K562 (cell line): ENCODE data around the gene PSMA2. TPM values are rescaled to one million over a fixed set of nuclear protein-coding genes. Genes with fewer than 3 reads are reported as not detected.

Experiments
- ATAC-seq: fragments of 200-7000 bp; cut with Tn5 transposase; 3 replicates; pipeline ENCODE4 v1.9.1; 2020; ENCODE audit warnings: moderate library complexity
- BruUV-seq: library from RNA; stranded (reverse); fragments of 400-500 nt; replicated peaks from 2 replicates; lab custom pipeline; 2021; lab: Mats Ljungman, UMichigan
- CTCF ChIA-PET: fragments of 300-600 bp; formaldehyde crosslinking; extraction: SDS; loops from one replicate; lab custom pipeline; 2021; ENCODE audit warnings: low intra/inter-chr PET ratio; lab: Yijun Ruan, JAX
- POLR2A ChIA-PET: fragments of 300-600, 350-650 bp; sonication (Branson Sonifier 250); formaldehyde crosslinking; extraction: SDS; loops from one replicate; lab custom pipeline; 2021; ENCODE audit warnings: antibody characterized with exemption, inconsistent platforms; lab: Yijun Ruan, JAX
- DNase-seq, 4 experiments: peaks; one replicate each; pipeline versions ENCODE4 v3.0.0 to v3.0.0-alpha.2; 2011 to 2018; ENCODE audit warnings: low spot score in 3 of 4, mixed read lengths in 3 of 4; ENCODE audit errors: extremely low read depth in 1 of 4
- FAIRE-seq: peaks from 2 replicates; lab custom pipeline; 2011; peaks lifted over from hg19 to GRCh38; lab: Jason Lieb, UNC
- H2AFZ ChIP-seq: 2 replicates; pipeline ENCODE4 v1.6.0; 2011; ENCODE audit warnings: low read depth, low read length, control low read depth, inconsistent platforms
- H3K27ac ChIP-seq: fragments of 200-600 bp; 3 replicates; pipeline ENCODE4 v1.8.0; 2011; ENCODE audit warnings: low read depth, mild to moderate bottlenecking, control low read depth, inconsistent platforms, low read length, moderate library complexity, mixed read lengths; ENCODE audit errors: extremely low read depth
- H3K27me3 ChIP-seq, 2 experiments: fragments of 300-600 bp in 1 of 2; 2 replicates in 1 of 2; 3 replicates in 1 of 2; pipeline versions ENCODE4 v1.6.0 to v1.8.0; 2011; ENCODE audit warnings: inconsistent platforms in 2 of 2, low read length in 2 of 2, mild to moderate bottlenecking in 1 of 2, mixed read lengths in 1 of 2, moderate library complexity in 1 of 2; ENCODE audit not compliant: control insufficient read depth in 2 of 2, insufficient read depth in 2 of 2
- H3K36me3 ChIP-seq: fragments of 300-600 bp; 3 replicates; pipeline ENCODE4 v1.8.0; 2011; ENCODE audit warnings: mild to moderate bottlenecking, low read length, inconsistent platforms; ENCODE audit not compliant: control insufficient read depth, insufficient read depth
- H3K4me1 ChIP-seq, 2 experiments: fragments of 200-600 bp in 1 of 2; replicated peaks in 1 of 2; 2 replicates in 1 of 2; 3 replicates in 1 of 2; pipeline versions ENCODE4 v1.5.1 to v1.8.0; 2011; ENCODE audit warnings: inconsistent platforms in 2 of 2, low read length in 2 of 2, mild to moderate bottlenecking in 1 of 2, mixed read lengths in 1 of 2, moderate library complexity in 1 of 2; ENCODE audit not compliant: control insufficient read depth in 2 of 2, insufficient read depth in 2 of 2
- H3K4me2 ChIP-seq: 2 replicates; pipeline ENCODE4 v1.6.1; 2011; ENCODE audit warnings: low read length, control low read depth, inconsistent platforms, mixed read lengths; ENCODE audit not compliant: insufficient read depth
- H3K4me3 ChIP-seq: fragments of 200-600 bp; sonication (generic), shearing (Covaris generic); 2 replicates; pipeline ENCODE4 v1.5.1; 2016; ENCODE audit warnings: control low read depth, inconsistent platforms
- H3K79me2 ChIP-seq: fragments of 200-600 bp; 3 replicates; pipeline ENCODE4 v1.8.0; 2011; ENCODE audit warnings: low read length, inconsistent platforms; ENCODE audit not compliant: control insufficient read depth, insufficient read depth
- H3K9ac ChIP-seq, 2 experiments: 2 replicates each; pipeline versions ENCODE4 v1.6.0 to v1.6.1; 2011; ENCODE audit warnings: low read depth in 2 of 2, low read length in 2 of 2, control low read depth in 1 of 2, inconsistent platforms in 1 of 2, mild to moderate bottlenecking in 1 of 2, mixed read lengths in 1 of 2; ENCODE audit not compliant: insufficient read depth in 1 of 2
- H3K9me1 ChIP-seq: one replicate; pipeline ENCODE4 v1.6.0; 2011; ENCODE audit warnings: inconsistent platforms, mild to moderate bottlenecking, low read length, moderate library complexity; ENCODE audit not compliant: control insufficient read depth, insufficient read depth
- H3K9me3 ChIP-seq: replicated peaks from 2 replicates; pipeline ENCODE4 v1.5.1; 2011; ENCODE audit warnings: low read depth, low read length, inconsistent platforms; ENCODE audit not compliant: control insufficient read depth, insufficient read depth
- H4K20me1 ChIP-seq: replicated peaks from 2 replicates; pipeline ENCODE4 v1.6.1; 2011; ENCODE audit warnings: low read length, inconsistent platforms, mixed read lengths; ENCODE audit not compliant: control insufficient read depth, insufficient read depth
- HDAC6 ChIP-seq: IDR thresholded peaks from 2 replicates; pipeline ENCODE4 v1.6.1; 2012; ENCODE audit warnings: low read depth, mild to moderate bottlenecking, control low read depth, inconsistent platforms, low read length, moderate library complexity
- HMG20A ChIP-seq: fragments of 450-650 bp; formaldehyde crosslinking; conservative IDR thresholded peaks from 2 replicates; pipeline ENCODE4 v1.4.0; 2020; ENCODE audit warnings: mild to moderate bottlenecking, mixed read lengths
- HNRNPH1 ChIP-seq: fragments of 200-400 bp; formaldehyde crosslinking; optimal IDR thresholded peaks from 2 replicates; pipeline ENCODE3; 2017; ENCODE audit warnings: low read depth, mild to moderate bottlenecking, low read length, moderate library complexity
- MEF2D ChIP-seq: conservative IDR thresholded peaks from 2 replicates; pipeline ENCODE4 v1.6.1; 2016; ENCODE audit warnings: low read depth, missing genetic modification characterization, missing compliant biosample characterization
- NR2C1 ChIP-seq, 2 experiments: fragments of 450-650 bp; IDR thresholded peaks; 2 replicates each; pipeline ENCODE4 v1.6.1; 2017; ENCODE audit warnings: mild to moderate bottlenecking in 2 of 2, antibody characterized with exemption in 1 of 2, inconsistent platforms in 1 of 2, missing compliant biosample characterization in 1 of 2, missing genetic modification characterization in 1 of 2
- RERE ChIP-seq: sonication (generic); formaldehyde crosslinking; IDR thresholded peaks from 2 replicates; pipeline ENCODE4 v1.8.0; 2023; ENCODE audit warnings: missing genetic modification reagents, mild to moderate bottlenecking, borderline replicate concordance
- SPI1 ChIP-seq: IDR thresholded peaks from 2 replicates; pipeline ENCODE4 v1.6.1; 2011; ENCODE audit warnings: low read depth, low read length, control low read depth, borderline replicate concordance
- ZNF347 ChIP-seq: fragments of 450-650 bp; formaldehyde crosslinking; IDR thresholded peaks from 2 replicates; pipeline ENCODE4 v1.4.0; 2020; ENCODE audit warnings: low read depth, mild to moderate bottlenecking, moderate library complexity
- ZNF57 ChIP-seq: fragments of 450-650 bp; formaldehyde crosslinking; IDR thresholded peaks from 2 replicates; pipeline ENCODE4 v1.4.0; 2020; ENCODE audit warnings: mild to moderate bottlenecking, moderate library complexity
- WGBS: fragments of 100-300 bp; shearing (Covaris generic); methylation state at CpG from one replicate; pipeline ENCODE4 v1.1.6; 2016; ENCODE audit warnings: low coverage, mixed read lengths; ENCODE audit not compliant: insufficient coverage; ENCODE audit errors: missing lambda C conversion rate; 5-methylcytosine and 5-hydroxymethylcytosine counted together
- in situ Hi-C: fragments of 300-500 bp; cut with MboI; formaldehyde crosslinking; loops from 4 replicates; pipeline ENCODE4 v1.15.0; 2018; ENCODE audit warnings: inconsistent platforms, mixed read lengths
- intact Hi-C: fragments of 100-400 bp; cut with micrococcal nuclease; formaldehyde crosslinking; loops from 2 replicates; pipeline ENCODE4 v1.14.2; 2022
- polyA plus RNA-seq, 8 experiments: library from polyadenylated mRNA; depleted of rRNA in 4 of 8; stranded (reverse) in 5 of 8; unstranded in 3 of 8; fragments of >200 nt; fragmentation: Nextera tagmentation in 2 of 8; fragmentation: Illumina TruSeq in 1 of 8; extraction: Ambion mirVana in 2 of 8; extraction: Trizol in 1 of 8; gene quantifications; 2 replicates each; pipeline versions ENCODE4 v1.2.1 to v1.2.3, GENCODE V29; 2011 to 2014; ENCODE audit warnings: inconsistent platforms in 1 of 8, missing spikeins in 1 of 8
- total RNA-seq, 7 experiments: library from RNA; depleted of rRNA in 6 of 7; stranded (reverse); fragments of >200 nt in 6 of 7; fragmentation: Illumina TruSeq in 2 of 7; extraction: Trizol in 2 of 7; gene quantifications; 2 replicates each; pipeline versions ENCODE4 v1.2.1 to v1.2.3, GENCODE V29; 2011 to 2021; ENCODE audit warnings: low replicate concordance in 1 of 7

Gene PSMA2
- total and polyA plus RNA-seq, 9 of the 15 experiments (the other 6 are each of a cell fraction or from before 2014, with no cell fraction given) = 91.7 to 1,070 (median 213) TPM

GRCh38 chr7:42981601-42982000 is 49.6 kb upstream of the PSMA2 start:
- intact Hi-C loops = no loop called here

More at GRCh38 chr7:42981601-42982000, 49.6 kb upstream of the PSMA2 start:
- TF ChIP-seq ZNF57 (CRISPR knock-in tag) = no peak
- no peak for TF ChIP-seq HDAC6
- TF ChIP-seq MEF2D (tag) = no peak
- no peak for TF ChIP-seq RERE
- no peak for TF ChIP-seq ZNF347
- no peak for TF ChIP-seq HNRNPH1
- TF ChIP-seq HMG20A (CRISPR knock-in tag) = no peak
- no peak for TF ChIP-seq NR2C1 (IDR thresholded peaks at IDR 0.05)
- no peak for TF ChIP-seq NR2C1 (tag; IDR thresholded peaks at IDR 0.05)
- TF ChIP-seq SPI1 = no peak
- WGBS = 86% methylated on average over 1 of the region's 1 CpG
- CTCF ChIA-PET = no interaction called here
- Histone ChIP-seq H3K9ac (no peak overlapping the region), H2AFZ (no peak overlapping the region), H3K9me1 (no peaks in the 10 kb centered on the region), H3K27ac (no peak overlapping the region), H3K9me3 (peaks cover 20% of the 10 kb centered on the region), H3K79me2 (no peaks in the 10 kb centered on the region), H3K4me3 (no peak overlapping the region), H3K4me2 (no peak overlapping the region), H3K4me1 (peaks cover 5 to 16% of the 10 kb centered on the region in 2 experiments; a peak in 4 of 5 replicates), H3K27me3 (no peaks in the 10 kb centered on the region), H4K20me1 (no peaks in the 10 kb centered on the region), H3K36me3 (peaks cover 2% of the 10 kb centered on the region; the same call in 2 of the 3 replicates)
- POLR2A ChIA-PET = no interaction called here
- no peak for ATAC-seq
- no peak for DNase-seq
- FAIRE-seq = no peak
- BruUV-seq = no TSS peak
- in situ Hi-C loops = no loop called here
